Activated B cell treated with CpG ODN at 0.5 μM for 24 hours (primary cell): ENCODE data around the gene CDC27. TPM values are rescaled to one million over a fixed set of nuclear protein-coding genes. Genes with fewer than 3 reads are reported as not detected.
"Not testable (repeated sequence)": the region's sequence is repeated elsewhere in the genome, so short reads cannot be mapped to it uniquely, and the experiment has no call there.

Experiments used
- ATAC-seq: fragments of 200-7000 bp; cut with Tn5 transposase; one replicate; pipeline ENCODE4 v1.10.0; 2021; ENCODE audit warnings: low read depth, mild to moderate bottlenecking, moderate library complexity
- CTCF ChIA-PET: fragments of 350-600 bp; sonication (Branson Sonifier 250); formaldehyde crosslinking; loops from one replicate; lab custom pipeline; 2021; ENCODE audit warnings: antibody characterized with exemption; lab: Charles Lee
- POLR2A ChIA-PET: fragments of 350-600 bp; sonication (Branson Sonifier 250); formaldehyde crosslinking; loops from one replicate; lab custom pipeline; 2021; ENCODE audit warnings: antibody characterized with exemption; lab: Charles Lee
- DNase-seq: peaks from one replicate; pipeline ENCODE4 v3.0.0; 2022
- H3K27ac Mint-ChIP-seq: one replicate; pipeline ENCODE4 v1.8.0; 2020; ENCODE audit warnings: mixed read lengths
- H3K27me3 Mint-ChIP-seq: one replicate; pipeline ENCODE4 v1.8.0; 2021; ENCODE audit warnings: mixed read lengths
- H3K36me3 Mint-ChIP-seq: one replicate; pipeline ENCODE4 v1.8.0; 2021; ENCODE audit warnings: low read depth, mixed read lengths
- H3K4me1 Mint-ChIP-seq: one replicate; pipeline ENCODE4 v1.8.0; 2021; ENCODE audit warnings: mixed read lengths
- H3K4me3 Mint-ChIP-seq: one replicate; pipeline ENCODE4 v1.8.0; 2020; ENCODE audit warnings: mild to moderate bottlenecking, mixed read lengths
- H3K9me3 Mint-ChIP-seq: one replicate; pipeline ENCODE4 v1.8.0; 2020; ENCODE audit warnings: mixed read lengths
- CTCF ChIP-seq: fragments of 200-600 bp; IDR thresholded peaks from one replicate; pipeline ENCODE4 v1.8.0; 2022; ENCODE audit warnings: antibody characterized with exemption, mild to moderate bottlenecking
- intact Hi-C: fragments of 100-400 bp; cut with micrococcal nuclease; formaldehyde crosslinking; loops from one replicate; pipeline ENCODE4 v1.15.1; 2024
- total RNA-seq: library from RNA; stranded (reverse); gene quantifications from 2 replicates; pipeline ENCODE4 v1.2.3, GENCODE V29; 2022

CDC27 gene
- total RNA-seq, 1 donor from 2014 or later, result 72.5 TPM

GRCh38 chr17:47131761-47132160, 57.3 kb downstream of the CDC27 start:
- peaks cover 5% of the 10 kb centered on the region for H3K4me1 Mint-ChIP-seq
- intact Hi-C loops, result no loop called here
- H3K27ac Mint-ChIP-seq, result no peak overlapping the region
- no peak overlapping the region for H3K4me3 Mint-ChIP-seq
- CTCF ChIA-PET, result no interaction called here
- POLR2A ChIA-PET, result no interaction called here
- no peaks in the 10 kb centered on the region for H3K9me3 Mint-ChIP-seq
- no peak for TF ChIP-seq CTCF
- no peaks in the 10 kb centered on the region for H3K27me3 Mint-ChIP-seq
- DNase-seq (no peak), ATAC-seq (no peak)
- peaks cover 44% of the 10 kb centered on the region for H3K36me3 Mint-ChIP-seq

- H3K9me3 Mint-ChIP-seq, DNase-seq, ATAC-seq, POLR2A ChIA-PET, H3K4me1 Mint-ChIP-seq, H3K27ac Mint-ChIP-seq, H3K27me3 Mint-ChIP-seq, intact Hi-C loops, H3K4me3 Mint-ChIP-seq: not testable (repeated sequence)
- CTCF ChIA-PET, result interaction anchor here (1.1 kb wide), 1 partner anchor 184 kb away, joined by 3 read pairs; no protein-coding TSS in a partner anchor
- peaks cover 48% of the 10 kb centered on the region for H3K36me3 Mint-ChIP-seq
These were observed 62.3 kb downstream of the CDC27 start for GRCh38 chr17:47126835-47127234.

- H3K9me3 Mint-ChIP-seq, POLR2A ChIA-PET, intact Hi-C loops, H3K27me3 Mint-ChIP-seq, H3K27ac Mint-ChIP-seq, ATAC-seq, CTCF ChIA-PET, H3K4me3 Mint-ChIP-seq, H3K4me1 Mint-ChIP-seq, DNase-seq: not testable (repeated sequence)
- H3K36me3 Mint-ChIP-seq, result peaks cover 56% of the 10 kb centered on the region
These were observed 65.8 kb downstream of the CDC27 start for GRCh38 chr17:47123262-47123661.

- POLR2A ChIA-PET, result interaction anchor here (0.6 kb wide), 1 partner anchor 133 kb away, joined by 3 read pairs; no protein-coding TSS in a partner anchor
- Mint-ChIP-seq H3K9me3 (no peaks in the 10 kb centered on the region), H3K36me3 (peaks cover 48% of the 10 kb centered on the region), H3K27me3 (no peaks in the 10 kb centered on the region), H3K27ac (no peak overlapping the region), H3K4me3 (no peak overlapping the region), H3K4me1 (no peaks in the 10 kb centered on the region)
- ATAC-seq (no peak), DNase-seq (no peak)
- CTCF ChIA-PET, result no interaction called here
- no peak for TF ChIP-seq CTCF
- intact Hi-C loops, result no loop called here
These were observed 68.5 kb downstream of the CDC27 start for GRCh38 chr17:47120521-47121095.

- ChIA-PET POLR2A (interaction anchor here (0.6 kb wide), 1 partner anchor 134 kb away, joined by 3 read pairs; no protein-coding TSS in a partner anchor), CTCF (no interaction called here)
- H3K27me3 Mint-ChIP-seq, result no peaks in the 10 kb centered on the region
- H3K9me3 Mint-ChIP-seq, result no peaks in the 10 kb centered on the region
- H3K4me1 Mint-ChIP-seq, result no peaks in the 10 kb centered on the region
- no peak overlapping the region for H3K4me3 Mint-ChIP-seq
- ATAC-seq (no peak), DNase-seq (no peak)
- H3K36me3 Mint-ChIP-seq, result peaks cover 48% of the 10 kb centered on the region
- no peak overlapping the region for H3K27ac Mint-ChIP-seq
- intact Hi-C loops, result no loop called here
- no peak for TF ChIP-seq CTCF
These were observed 69.2 kb downstream of the CDC27 start for GRCh38 chr17:47119746-47120520.

GRCh38 chr17:47117386-47117785, 71.7 kb downstream of the CDC27 start:
- ChIA-PET CTCF (interaction anchor here (0.7 kb wide), 1 partner anchor 44 kb away, joined by 3 read pairs; no protein-coding TSS in a partner anchor), POLR2A (no interaction called here)
- Mint-ChIP-seq H3K9me3 (no peaks in the 10 kb centered on the region), H3K27ac (no peak overlapping the region), H3K4me1 (no peaks in the 10 kb centered on the region), H3K27me3 (no peaks in the 10 kb centered on the region), H3K36me3 (peaks cover 37% of the 10 kb centered on the region), H3K4me3 (no peak overlapping the region)
- intact Hi-C loops, result no loop called here
- no peak for ATAC-seq
- DNase-seq, result no peak
- no peak for TF ChIP-seq CTCF
